Measurements from ENCODE around the gene YWHAH.

Gene YWHAH

DNA sequence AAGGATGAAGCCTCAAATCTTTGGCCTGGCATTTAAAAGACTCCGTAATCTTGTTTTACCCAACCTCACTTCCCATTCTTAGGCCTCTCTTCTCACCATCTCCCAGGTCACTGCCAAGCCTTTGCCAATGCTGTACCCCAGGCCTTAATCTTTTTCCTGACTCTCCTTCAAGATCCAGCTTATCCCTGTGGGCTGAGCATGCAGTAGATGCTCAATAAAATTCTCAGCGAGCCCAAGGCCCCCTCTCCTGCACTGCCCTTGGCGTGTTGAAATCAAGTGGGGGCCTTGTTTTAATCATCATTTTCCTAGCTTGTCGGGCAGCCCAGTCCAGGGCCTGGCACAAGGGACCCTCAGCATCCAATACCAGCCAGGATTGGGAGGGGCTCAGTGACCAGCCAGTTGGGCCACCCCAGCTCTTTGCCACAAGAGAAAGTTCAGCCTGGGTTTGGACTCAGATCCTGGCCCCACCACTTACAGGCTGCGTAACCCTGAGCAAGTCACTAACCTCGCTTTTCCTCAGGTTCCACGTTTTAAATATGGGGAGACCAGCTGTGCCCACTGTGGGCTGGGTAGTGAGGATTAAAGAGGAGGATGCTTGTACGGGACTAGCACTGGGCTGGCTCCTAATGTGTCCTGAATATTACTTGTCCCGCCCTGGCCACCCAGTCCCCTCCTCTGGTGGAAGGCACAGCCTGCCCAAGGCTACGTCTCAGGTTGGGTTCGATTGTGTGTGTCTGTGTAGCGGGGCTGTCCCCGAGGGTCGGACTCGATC, 943 bp upstream of the YWHAH start (continued):
- TF ChIP-seq ZNF561 (tag by site-specific recombination; IDR thresholded peaks at IDR 0.05; ENCODE audit: borderline replicate concordance) = 0 out of 2 replicates have a peak, but pooled peaks have one; percentile 7

DNA sequence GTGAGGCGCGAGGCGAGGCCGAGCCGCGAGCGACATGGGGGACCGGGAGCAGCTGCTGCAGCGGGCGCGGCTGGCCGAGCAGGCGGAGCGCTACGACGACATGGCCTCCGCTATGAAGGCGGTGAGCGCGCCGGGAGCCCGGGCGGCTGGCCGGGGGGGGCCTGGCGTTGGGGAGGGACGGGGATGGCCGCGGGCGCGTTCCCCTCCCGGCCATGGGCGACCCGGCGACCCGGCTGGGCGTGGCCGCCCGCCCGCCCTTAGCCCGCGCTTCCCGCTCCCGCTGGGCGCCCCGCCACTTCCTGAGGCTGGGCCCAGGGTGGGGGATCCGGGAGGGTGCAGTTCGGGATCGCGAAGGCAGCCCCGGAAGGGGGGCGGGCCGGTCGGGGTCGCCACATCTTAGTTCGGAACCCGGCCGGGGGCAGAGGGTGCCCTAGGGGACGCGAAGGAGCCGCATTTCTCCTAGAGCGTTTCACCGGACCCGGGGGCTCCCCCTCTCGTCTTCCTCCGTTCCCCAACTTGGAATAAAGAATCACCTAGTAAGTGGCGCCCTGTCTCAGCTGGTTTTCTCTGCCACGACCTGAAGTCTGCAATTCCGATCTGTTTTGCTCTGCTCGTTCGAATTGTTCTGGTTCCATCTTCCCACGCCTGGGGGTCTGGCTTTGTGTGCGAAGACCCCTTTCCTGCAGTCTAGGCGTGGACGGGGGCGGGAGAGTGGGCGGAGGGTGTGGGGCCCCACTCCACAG, 536 bp downstream of the YWHAH start:
- CTCF ChIA-PET = interaction anchor here (0.7 to 2.6 kb wide), 4 partner anchors 25 to 683 kb away, joined by 3 to 10 read pairs (median 3); no protein-coding TSS in a partner anchor
- peak; percentile 67; the same call in 1 of the 2 replicates for TF ChIP-seq ZBTB20 (tag by site-specific recombination; IDR thresholded peaks at IDR 0.05)
- 0 out of 2 replicates have a peak, but pooled peaks have one; percentile 21 for TF ChIP-seq SP7 (tag by site-specific recombination; IDR thresholded peaks at IDR 0.05)
- TF ChIP-seq, protein P1, sequence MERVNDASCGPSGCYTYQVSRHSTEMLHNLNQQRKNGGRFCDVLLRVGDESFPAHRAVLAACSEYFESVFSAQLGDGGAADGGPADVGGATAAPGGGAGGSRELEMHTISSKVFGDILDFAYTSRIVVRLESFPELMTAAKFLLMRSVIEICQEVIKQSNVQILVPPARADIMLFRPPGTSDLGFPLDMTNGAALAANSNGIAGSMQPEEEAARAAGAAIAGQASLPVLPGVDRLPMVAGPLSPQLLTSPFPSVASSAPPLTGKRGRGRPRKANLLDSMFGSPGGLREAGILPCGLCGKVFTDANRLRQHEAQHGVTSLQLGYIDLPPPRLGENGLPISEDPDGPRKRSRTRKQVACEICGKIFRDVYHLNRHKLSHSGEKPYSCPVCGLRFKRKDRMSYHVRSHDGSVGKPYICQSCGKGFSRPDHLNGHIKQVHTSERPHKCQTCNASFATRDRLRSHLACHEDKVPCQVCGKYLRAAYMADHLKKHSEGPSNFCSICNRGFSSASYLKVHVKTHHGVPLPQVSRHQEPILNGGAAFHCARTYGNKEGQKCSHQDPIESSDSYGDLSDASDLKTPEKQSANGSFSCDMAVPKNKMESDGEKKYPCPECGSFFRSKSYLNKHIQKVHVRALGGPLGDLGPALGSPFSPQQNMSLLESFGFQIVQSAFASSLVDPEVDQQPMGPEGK (tag by site-specific recombination; IDR thresholded peaks at IDR 0.05) = peak; percentile 63
- TF ChIP-seq ZNF335 (tag by site-specific recombination; conservative IDR thresholded peaks at IDR 0.05) = peak; percentile 40; the same call in 1 of the 2 replicates
- no peak for TF ChIP-seq ZNF302 (tag by site-specific recombination; IDR thresholded peaks at IDR 0.05; ENCODE audit: low read depth)
- TF ChIP-seq EGR2 (tag by site-specific recombination; IDR thresholded peaks at IDR 0.05; ENCODE audit: low read depth) = peak; percentile 92
- TF ChIP-seq ZNF48 (tag by site-specific recombination; IDR thresholded peaks at IDR 0.05) = no peak
- TF ChIP-seq ZSCAN30 (tag by site-specific recombination; IDR thresholded peaks at IDR 0.05) = no peak
- TF ChIP-seq, protein P2, sequence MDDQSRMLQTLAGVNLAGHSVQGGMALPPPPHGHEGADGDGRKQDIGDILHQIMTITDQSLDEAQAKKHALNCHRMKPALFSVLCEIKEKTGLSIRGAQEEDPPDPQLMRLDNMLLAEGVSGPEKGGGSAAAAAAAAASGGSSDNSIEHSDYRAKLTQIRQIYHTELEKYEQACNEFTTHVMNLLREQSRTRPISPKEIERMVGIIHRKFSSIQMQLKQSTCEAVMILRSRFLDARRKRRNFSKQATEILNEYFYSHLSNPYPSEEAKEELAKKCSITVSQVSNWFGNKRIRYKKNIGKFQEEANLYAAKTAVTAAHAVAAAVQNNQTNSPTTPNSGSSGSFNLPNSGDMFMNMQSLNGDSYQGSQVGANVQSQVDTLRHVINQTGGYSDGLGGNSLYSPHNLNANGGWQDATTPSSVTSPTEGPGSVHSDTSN (CRISPR knock-in tag; IDR thresholded peaks at IDR 0.05) = 0 out of 2 replicates have a peak, but pooled peaks have one; percentile 5
- TF ChIP-seq KLF1 (tag by site-specific recombination; IDR thresholded peaks at IDR 0.05) = 0 out of 2 replicates have a peak, but pooled peaks have one; percentile 9
- peak; percentile 95 for TF ChIP-seq ZFHX2 (tag by site-specific recombination; conservative IDR thresholded peaks at IDR 0.05)
- TF ChIP-seq ZNF830 (tag by site-specific recombination; IDR thresholded peaks at IDR 0.05; ENCODE audit: low read depth) = no peak
- peak; percentile 72 for TF ChIP-seq SP3 (tag by site-specific recombination; IDR thresholded peaks at IDR 0.05)
- TF ChIP-seq KLF16 (tag by site-specific recombination; IDR thresholded peaks at IDR 0.05) = peak; percentile 46; the same call in 1 of the 2 replicates
- TF ChIP-seq, protein P3, sequence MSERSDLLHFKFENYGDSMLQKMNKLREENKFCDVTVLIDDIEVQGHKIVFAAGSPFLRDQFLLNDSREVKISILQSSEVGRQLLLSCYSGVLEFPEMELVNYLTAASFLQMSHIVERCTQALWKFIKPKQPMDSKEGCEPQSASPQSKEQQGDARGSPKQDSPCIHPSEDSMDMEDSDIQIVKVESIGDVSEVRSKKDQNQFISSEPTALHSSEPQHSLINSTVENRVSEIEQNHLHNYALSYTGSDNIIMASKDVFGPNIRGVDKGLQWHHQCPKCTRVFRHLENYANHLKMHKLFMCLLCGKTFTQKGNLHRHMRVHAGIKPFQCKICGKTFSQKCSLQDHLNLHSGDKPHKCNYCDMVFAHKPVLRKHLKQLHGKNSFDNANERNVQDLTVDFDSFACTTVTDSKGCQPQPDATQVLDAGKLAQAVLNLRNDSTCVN (tag by site-specific recombination; optimal IDR thresholded peaks at IDR 0.05) = peak; percentile 64
- peak; percentile 61 for TF ChIP-seq SP2 (tag by site-specific recombination; IDR thresholded peaks at IDR 0.05)
- TF ChIP-seq, protein P4, sequence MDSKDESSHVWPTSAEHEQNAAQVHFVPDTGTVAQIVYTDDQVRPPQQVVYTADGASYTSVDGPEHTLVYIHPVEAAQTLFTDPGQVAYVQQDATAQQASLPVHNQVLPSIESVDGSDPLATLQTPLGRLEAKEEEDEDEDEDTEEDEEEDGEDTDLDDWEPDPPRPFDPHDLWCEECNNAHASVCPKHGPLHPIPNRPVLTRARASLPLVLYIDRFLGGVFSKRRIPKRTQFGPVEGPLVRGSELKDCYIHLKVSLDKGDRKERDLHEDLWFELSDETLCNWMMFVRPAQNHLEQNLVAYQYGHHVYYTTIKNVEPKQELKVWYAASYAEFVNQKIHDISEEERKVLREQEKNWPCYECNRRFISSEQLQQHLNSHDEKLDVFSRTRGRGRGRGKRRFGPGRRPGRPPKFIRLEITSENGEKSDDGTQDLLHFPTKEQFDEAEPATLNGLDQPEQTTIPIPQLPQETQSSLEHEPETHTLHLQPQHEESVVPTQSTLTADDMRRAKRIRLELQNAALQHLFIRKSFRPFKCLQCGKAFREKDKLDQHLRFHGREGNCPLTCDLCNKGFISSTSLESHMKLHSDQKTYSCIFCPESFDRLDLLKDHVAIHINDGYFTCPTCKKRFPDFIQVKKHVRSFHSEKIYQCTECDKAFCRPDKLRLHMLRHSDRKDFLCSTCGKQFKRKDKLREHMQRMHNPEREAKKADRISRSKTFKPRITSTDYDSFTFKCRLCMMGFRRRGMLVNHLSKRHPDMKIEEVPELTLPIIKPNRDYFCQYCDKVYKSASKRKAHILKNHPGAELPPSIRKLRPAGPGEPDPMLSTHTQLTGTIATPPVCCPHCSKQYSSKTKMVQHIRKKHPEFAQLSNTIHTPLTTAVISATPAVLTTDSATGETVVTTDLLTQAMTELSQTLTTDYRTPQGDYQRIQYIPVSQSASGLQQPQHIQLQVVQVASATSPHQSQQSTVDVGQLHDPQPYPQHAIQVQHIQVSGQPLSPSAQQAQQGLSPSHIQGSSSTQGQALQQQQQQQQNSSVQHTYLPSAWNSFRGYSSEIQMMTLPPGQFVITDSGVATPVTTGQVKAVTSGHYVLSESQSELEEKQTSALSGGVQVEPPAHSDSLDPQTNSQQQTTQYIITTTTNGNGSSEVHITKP (tag by site-specific recombination; IDR thresholded peaks at IDR 0.05) = peak; percentile 77
- TF ChIP-seq IKZF3 (tag by site-specific recombination; IDR thresholded peaks at IDR 0.05) = peak; percentile 21; the same call in 1 of the 2 replicates
- TF ChIP-seq ZFP69B (tag by site-specific recombination; IDR thresholded peaks at IDR 0.05) = peak; percentile 81
- TF ChIP-seq ZNF157 (tag by site-specific recombination; IDR thresholded peaks at IDR 0.05) = no peak
- TF ChIP-seq, protein P5, sequence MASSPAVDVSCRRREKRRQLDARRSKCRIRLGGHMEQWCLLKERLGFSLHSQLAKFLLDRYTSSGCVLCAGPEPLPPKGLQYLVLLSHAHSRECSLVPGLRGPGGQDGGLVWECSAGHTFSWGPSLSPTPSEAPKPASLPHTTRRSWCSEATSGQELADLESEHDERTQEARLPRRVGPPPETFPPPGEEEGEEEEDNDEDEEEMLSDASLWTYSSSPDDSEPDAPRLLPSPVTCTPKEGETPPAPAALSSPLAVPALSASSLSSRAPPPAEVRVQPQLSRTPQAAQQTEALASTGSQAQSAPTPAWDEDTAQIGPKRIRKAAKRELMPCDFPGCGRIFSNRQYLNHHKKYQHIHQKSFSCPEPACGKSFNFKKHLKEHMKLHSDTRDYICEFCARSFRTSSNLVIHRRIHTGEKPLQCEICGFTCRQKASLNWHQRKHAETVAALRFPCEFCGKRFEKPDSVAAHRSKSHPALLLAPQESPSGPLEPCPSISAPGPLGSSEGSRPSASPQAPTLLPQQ (tag by site-specific recombination; IDR thresholded peaks at IDR 0.05) = peak; percentile 89
- peak; percentile 36; the same call in 1 of the 2 replicates for TF ChIP-seq ZBTB8A (tag by site-specific recombination; IDR thresholded peaks at IDR 0.05)
- TF ChIP-seq ZIC2 (tag by site-specific recombination; IDR thresholded peaks at IDR 0.05) = peak; percentile 24; the same call in 1 of the 2 replicates

More for the DNA sequence above, 536 bp downstream of the YWHAH start:
- peaks cover 12% of the 10 kb centered on the region; the same call in 1 of the 2 replicates for H3K4me1 ChIP-seq (ENCODE audit: control insufficient read depth, insufficient read depth, low read length)
- POLR2A ChIA-PET = interaction anchor here (1.0 to 2.3 kb wide), 5 partner anchors 13 to 283 kb away, joined by 3 to 5 read pairs (median 5); partner anchors contain the start of genes DEPDC5 and PISD
- peak overlapping the region; percentile 83 for H3K4me3 ChIP-seq (ENCODE audit: low read depth, low read length)
- peaks cover 26 to 27% of the 10 kb centered on the region in 2 experiments for H3K36me3 ChIP-seq (ENCODE audit: control insufficient read depth in 2 of 2, insufficient read depth in 1 of 2, low read length in 2 of 2)
- peak overlapping the region; percentile 99 for H3K27ac ChIP-seq (ENCODE audit: extremely low read depth, low read depth, low read length)
- no peaks in the 10 kb centered on the region for H3K9me3 ChIP-seq (ENCODE audit: control insufficient read depth, insufficient read depth, low read depth, low read length)

Measured in HEK293 (cell line).